Measurements from ENCODE around the gene UBR7.
A peak's percentile ranks its signal among the peaks of the same experiment; 100 is the strongest.

UBR7 gene

GRCh38 chr14:93249128-93249831, 42.2 kb downstream of the UBR7 start:
- no peak for DNase-seq (ENCODE audit: low spot score)

GRCh38 chr14:93262446-93262845, 55.4 kb downstream of the UBR7 start:
- no peak for DNase-seq (ENCODE audit: low spot score)

GRCh38 chr14:93263416-93263815, 56.4 kb downstream of the UBR7 start:
- DNase-seq (ENCODE audit: low spot score): no peak

GRCh38 chr14:93266127-93266526, 59.1 kb downstream of the UBR7 start:
- no peak for DNase-seq (ENCODE audit: low spot score)

GRCh38 chr14:93267149-93267711, 60.2 kb downstream of the UBR7 start:
- no peak for DNase-seq (ENCODE audit: low spot score)

GRCh38 chr14:93268406-93268805, 61.4 kb downstream of the UBR7 start:
- no peak for DNase-seq (ENCODE audit: low spot score)

- DNase-seq (ENCODE audit: low spot score): peak; percentile 24
These were observed 62.4 kb downstream of the UBR7 start for GRCh38 chr14:93269341-93270068.

GRCh38 chr14:93271111-93271510, 64.1 kb downstream of the UBR7 start:
- DNase-seq (ENCODE audit: low spot score): no peak

GRCh38 chr14:93274055-93274806, 67.2 kb downstream of the UBR7 start:
- no peak for DNase-seq (ENCODE audit: low spot score)

- DNase-seq (ENCODE audit: low spot score): no peak
These were observed 69.1 kb downstream of the UBR7 start for GRCh38 chr14:93276031-93276716.

All from cerebellar cortex (tissue), 1 donor.